GM13977 (cell line): ENCODE data around the gene NOP16.

Source experiments
- DNase-seq: peaks from one replicate; pipeline ENCODE4 v3.0.0; 2012; ENCODE audit warnings: low spot score
- CTCF ChIP-seq: IDR thresholded peaks from 2 replicates; pipeline ENCODE4 v1.5.1; 2012; ENCODE audit warnings: mild to moderate bottlenecking, control low read depth; ENCODE audit not compliant: insufficient read depth; ENCODE audit errors: extremely low read depth, missing control alignments
- in situ Hi-C: fragments of 300-500 bp; cut with MboI; formaldehyde crosslinking; loops from one replicate; pipeline ENCODE4 v1.12.0; 2022; ENCODE audit warnings: low sequenced_read_pairs, low pct_unique_long_range_greater_than_20kb, mixed read lengths, inconsistent platforms; ENCODE audit not compliant: unreplicated experiment

The NOP16 gene

GRCh38 chr5:176369934-176370711 lies 18.3 kb downstream of the NOP16 start:
- TF ChIP-seq CTCF = no peak
- DNase-seq = no peak
- in situ Hi-C loops = no loop called here

GRCh38 chr5:176368726-176369125 lies 19.7 kb downstream of the NOP16 start:
- DNase-seq = no peak
- TF ChIP-seq CTCF = no peak
- in situ Hi-C loops = no loop called here

GRCh38 chr5:176366232-176366894 lies 22.0 kb downstream of the NOP16 start:
- in situ Hi-C loops = no loop called here
- no peak for DNase-seq

GRCh38 chr5:176365351-176366231 lies 22.8 kb downstream of the NOP16 start, which contains the start of gene ARL10:
ARL10 (plus strand) TSS chr5:176365487; CDS start chr5:176365564, 77 bp downstream.
- DNase-seq = peak; percentile 85
- TF ChIP-seq CTCF = no peak
- in situ Hi-C loops = no loop called here

More at GRCh38 chr5:176366232-176366894, 22.0 kb downstream of the NOP16 start:
- TF ChIP-seq CTCF = no peak

- DNase-seq = no peak
- in situ Hi-C loops = no loop called here
- no peak for TF ChIP-seq CTCF
Observed at GRCh38 chr5:176364765-176365350, 23.5 kb downstream of the NOP16 start.

GRCh38 chr5:176362233-176362490 lies 26.2 kb downstream of the NOP16 start:
- TF ChIP-seq CTCF = no peak
- DNase-seq = no peak
- in situ Hi-C loops = no loop called here
